Measurements from ENCODE around the gene PTS.

DNA sequence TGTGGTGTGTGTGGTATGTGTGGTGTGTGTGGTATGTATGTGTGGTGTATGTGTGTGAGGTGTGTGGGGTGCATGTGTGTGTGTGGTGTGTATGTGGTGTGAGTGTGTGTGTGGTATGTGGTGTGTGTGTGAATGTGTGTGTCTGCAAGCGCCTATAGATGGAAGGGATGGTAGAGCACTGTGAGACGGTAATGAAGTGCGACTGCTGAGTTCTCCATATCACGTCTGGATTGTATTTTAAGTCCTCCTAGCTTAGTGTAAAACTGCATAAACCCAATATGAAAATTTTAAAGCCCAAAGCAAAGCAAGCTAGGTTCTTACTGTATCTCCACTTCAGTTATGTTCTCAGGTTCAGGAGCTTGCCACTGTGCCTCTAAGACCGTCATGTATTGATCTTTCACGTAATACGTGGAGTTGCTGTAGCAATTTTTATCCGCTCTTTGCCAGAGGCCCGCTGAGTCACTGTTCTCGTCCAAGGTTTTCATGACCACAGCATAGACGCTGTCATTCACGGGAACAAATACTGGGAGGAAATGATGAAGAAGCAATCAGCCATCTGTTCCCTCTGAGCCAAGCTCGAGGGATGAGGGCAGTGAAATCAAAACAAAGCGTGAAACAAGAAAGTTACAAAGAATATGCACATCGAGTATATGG is 29.0 kb downstream of the PTS start:
- TF ChIP-seq ZNF274 (IDR thresholded peaks at IDR 0.05; ENCODE audit: low read depth, low read length) (no peak), YY1 (IDR thresholded peaks at IDR 0.05; ENCODE audit: insufficient read depth, insufficient read length) (no peak)
